Right cardiac atrium (tissue), 5 donors: ENCODE measurements around the gene EMID1. TPM values are rescaled to one million over a fixed set of nuclear protein-coding genes. Genes with fewer than 3 reads are reported as not detected.

ENCODE experiments used
- ATAC-seq, 2 donors: fragments of 200-7000 bp; cut with Tn5 transposase; one replicate each; pipeline versions ENCODE4 v1.8.0 to v1.9.1; 2020; ENCODE audit warnings: moderate library complexity in 2 of 2, mild to moderate bottlenecking in 1 of 2
- DNase-seq, 3 donors: peaks; one replicate each; pipeline ENCODE4 v3.0.0-alpha.2; 2020
- H3K27ac ChIP-seq: one replicate; pipeline ENCODE4 v1.5.1; 2013; ENCODE audit warnings: mild to moderate bottlenecking, low read length, control low read depth, moderate library complexity
- H3K27me3 ChIP-seq: one replicate; pipeline ENCODE4 v1.6.1; 2013; ENCODE audit not compliant: control insufficient read depth, insufficient read depth
- H3K4me1 ChIP-seq: one replicate; pipeline ENCODE4 v1.6.1; 2013; ENCODE audit warnings: low read length; ENCODE audit not compliant: control insufficient read depth, insufficient read depth
- H3K4me3 ChIP-seq: one replicate; pipeline ENCODE4 v1.5.1; 2013; ENCODE audit warnings: low read length, control low read depth
- H3K9me3 ChIP-seq: one replicate; pipeline ENCODE4 v1.6.1; 2013; ENCODE audit warnings: low read length; ENCODE audit not compliant: control insufficient read depth
- WGBS: extraction: QIAGEN DNeasy Blood & Tissue Kit; methylation state at CpG from one replicate; pipeline ENCODE4 v1.1.7; 2013; 5-methylcytosine and 5-hydroxymethylcytosine counted together
- intact Hi-C, 4 donors: fragments of 100-400 bp; cut with DNase I; formaldehyde crosslinking; loops; one replicate each; pipeline versions ENCODE4 v1.11.0 to v1.14.0; 2022 to 2023
- polyA plus RNA-seq: library from polyadenylated mRNA; stranded (reverse); fragments of 200-250 nt; gene quantifications from one replicate; pipeline ENCODE4 v1.2.3, GENCODE V29; 2013
- total RNA-seq, 4 donors: library from RNA; stranded (reverse); fragmentation: NEBNext Ultra II Directional; extraction: Animal tissue kit (Norgen Biotek cat#: 25700); gene quantifications; one replicate each; pipeline ENCODE4 v1.2.1, GENCODE V29; 2021
- donor health status: healthy with polysubstance abuse.
- donor health status: DM: no; HTN: yes; CAD: no.
- donor health status: DM: no; HTN: no; CAD: no.
- donor health status: DM: no; HTN: yes; CAD: no; lungs with severe emphysema.
- donor health status: DM: yes; HTN: yes; CAD: no.

The EMID1 gene
- total and polyA plus RNA-seq, 5 donors, result 0.74 to 1.6 (median 0.95) TPM

DNA sequence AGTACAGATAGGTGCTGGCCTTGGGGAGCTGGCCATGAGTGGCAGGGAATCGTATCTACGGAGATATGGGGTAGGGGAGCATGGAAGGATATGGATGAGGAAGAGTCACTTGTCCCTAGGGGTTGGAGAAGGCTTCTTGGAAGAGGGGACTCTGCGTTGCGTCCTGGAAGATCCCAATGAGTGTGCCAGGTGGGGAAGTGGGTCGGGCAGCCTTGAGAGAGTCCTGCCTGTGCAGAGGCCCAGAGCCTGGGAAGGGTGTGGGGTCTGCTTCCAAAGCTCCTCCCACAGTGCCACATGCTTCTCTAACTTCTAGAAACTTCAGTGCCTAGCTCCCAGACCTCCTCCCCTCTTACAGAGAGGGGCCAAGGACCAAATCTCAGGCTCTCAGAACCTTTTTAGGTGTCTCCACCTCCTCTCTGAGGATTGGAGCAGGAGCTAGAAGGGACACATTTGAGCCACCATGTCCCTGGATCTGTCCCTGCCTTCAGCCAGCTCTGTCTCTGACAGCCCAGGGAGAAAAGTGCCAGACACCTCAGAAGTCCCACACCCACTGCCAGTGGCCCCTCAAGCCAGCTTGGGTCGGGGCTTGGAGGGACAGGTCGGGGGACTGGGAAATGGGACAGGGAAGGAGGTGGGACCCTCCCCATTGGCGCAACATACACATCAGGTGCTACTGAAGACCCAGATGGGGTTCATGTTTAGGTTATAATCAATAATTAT, 51.1 kb downstream of the EMID1 start:
- Histone ChIP-seq H3K4me1 (no peaks in the 10 kb centered on the region), H3K27ac (no peak overlapping the region), H3K27me3 (no peaks in the 10 kb centered on the region), H3K4me3 (no peak overlapping the region), H3K9me3 (no peaks in the 10 kb centered on the region)
- intact Hi-C loops, result no loop called here
- WGBS, result 88% methylated on average over 8 of the region's 8 CpGs
- no peak for DNase-seq
- ATAC-seq, result no peak

GRCh38 chr22:29257751-29258181, 52.1 kb downstream of the EMID1 start:
- H3K27me3 ChIP-seq, result no peaks in the 10 kb centered on the region
- intact Hi-C loops, result no loop called here
- DNase-seq, result no peak
- H3K27ac ChIP-seq, result no peak overlapping the region
- WGBS, result 73% methylated on average over 8 of the region's 8 CpGs
- H3K4me1 ChIP-seq, result no peaks in the 10 kb centered on the region
- peak in 1 of 2 donors; percentile 9 for ATAC-seq
- H3K4me3 ChIP-seq, result no peak overlapping the region
- H3K9me3 ChIP-seq, result no peaks in the 10 kb centered on the region

DNA sequence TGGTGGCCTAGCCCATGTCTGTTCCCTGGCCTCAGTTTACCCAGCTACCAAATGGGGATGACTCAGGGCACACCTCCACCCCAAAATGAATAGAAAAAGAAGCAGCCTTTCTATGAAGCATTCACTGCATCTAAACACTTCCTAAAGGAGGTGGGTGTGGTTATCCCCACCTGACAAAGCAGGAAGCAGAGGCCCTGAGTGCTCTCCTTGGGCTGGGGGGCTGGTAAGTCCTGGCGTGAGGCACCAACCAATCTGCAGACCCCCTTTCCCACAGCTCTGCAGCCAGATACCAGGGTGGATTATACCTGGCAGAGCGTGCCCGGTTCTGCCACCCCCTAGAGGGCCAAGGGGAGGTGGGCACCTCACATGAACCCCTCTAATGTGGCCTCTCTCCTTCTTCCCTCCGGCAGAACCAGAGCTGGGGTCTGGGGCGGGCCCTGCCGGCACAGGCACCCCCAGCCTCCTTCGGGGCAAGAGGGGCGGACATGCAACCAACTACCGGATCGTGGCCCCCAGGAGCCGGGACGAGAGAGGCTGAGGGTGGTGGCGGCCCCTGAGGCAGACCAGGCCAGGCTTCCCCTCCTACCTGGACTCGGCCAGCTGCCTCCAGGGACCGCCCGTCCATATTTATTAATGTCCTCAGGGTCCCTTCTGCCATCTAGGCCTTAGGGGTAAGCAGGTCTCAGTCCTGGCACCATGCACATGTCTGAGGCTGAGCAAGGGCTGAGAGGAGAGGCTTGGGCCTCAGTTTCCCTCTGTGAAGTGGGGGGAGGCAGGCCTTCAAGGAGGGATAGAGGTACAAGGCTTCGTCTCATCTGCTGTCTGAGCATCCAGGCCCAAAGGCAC, 52.9 kb downstream of the EMID1 start:
- no peaks in the 10 kb centered on the region for H3K27me3 ChIP-seq
- WGBS, result 93% methylated on average over 17 of the region's 17 CpGs
- H3K27ac ChIP-seq, result no peak overlapping the region
- DNase-seq (no peak), ATAC-seq (no peak)
- H3K4me3 ChIP-seq, result no peak overlapping the region
- no peaks in the 10 kb centered on the region for H3K4me1 ChIP-seq
- intact Hi-C loops, result no loop called here
- no peaks in the 10 kb centered on the region for H3K9me3 ChIP-seq

GRCh38 chr22:29259253-29259899, 53.7 kb downstream of the EMID1 start:
- H3K27me3 ChIP-seq, result no peaks in the 10 kb centered on the region
- no peak for ATAC-seq
- no peak overlapping the region for H3K4me3 ChIP-seq
- no peak for DNase-seq
- no peak overlapping the region for H3K27ac ChIP-seq
- H3K4me1 ChIP-seq, result no peaks in the 10 kb centered on the region
- no peaks in the 10 kb centered on the region for H3K9me3 ChIP-seq
- intact Hi-C loops, result no loop called here
- WGBS, result 77% methylated on average over 11 of the region's 11 CpGs

DNA sequence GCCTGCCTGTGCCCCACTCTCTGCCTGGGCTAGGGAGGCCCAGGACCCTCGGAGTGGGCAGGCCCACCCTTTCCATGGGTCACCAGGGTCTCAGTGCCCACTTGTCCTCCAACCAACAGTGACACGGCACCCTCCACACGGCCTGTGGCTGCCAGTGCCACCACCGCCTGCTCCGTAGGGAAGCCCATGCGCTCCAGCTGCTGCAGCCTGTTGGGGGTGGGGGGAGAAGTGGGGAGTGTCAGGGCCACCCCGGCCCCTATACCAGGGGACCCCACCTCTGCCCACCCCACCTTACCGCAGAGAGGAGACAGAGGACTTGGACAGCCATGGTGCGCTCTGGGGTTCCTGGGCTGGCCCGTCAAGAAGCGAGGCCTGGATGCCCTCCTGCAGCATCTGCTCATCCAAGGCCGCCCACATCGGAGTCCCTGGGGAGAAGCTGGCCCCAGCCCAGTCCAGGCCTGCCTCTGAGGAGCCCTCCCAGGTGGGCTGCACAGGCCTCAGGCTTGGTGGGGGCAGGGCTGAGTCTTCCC, 54.4 kb downstream of the EMID1 start:
- Histone ChIP-seq H3K9me3 (no peaks in the 10 kb centered on the region), H3K27ac (no peak overlapping the region), H3K4me3 (no peak overlapping the region), H3K4me1 (no peaks in the 10 kb centered on the region), H3K27me3 (no peaks in the 10 kb centered on the region)
- DNase-seq, result peak in 2 of 3 donors; percentile 49 to 64
- intact Hi-C loops, result no loop called here
- WGBS, result 90% methylated on average over 13 of the region's 13 CpGs
- peak; percentile 3 to 4 for ATAC-seq

- ATAC-seq, result peak; percentile 11 to 22
- Histone ChIP-seq H3K4me3 (no peak overlapping the region), H3K4me1 (no peaks in the 10 kb centered on the region), H3K27me3 (no peaks in the 10 kb centered on the region), H3K9me3 (no peaks in the 10 kb centered on the region), H3K27ac (no peak overlapping the region)
- DNase-seq, result peak; percentile 47 to 73 (median 69)
- intact Hi-C loops, result no loop called here
- WGBS, result 80% methylated on average over 17 of the region's 17 CpGs
Observed at GRCh38 chr22:29260601-29261315, 55.1 kb downstream of the EMID1 start.

DNA sequence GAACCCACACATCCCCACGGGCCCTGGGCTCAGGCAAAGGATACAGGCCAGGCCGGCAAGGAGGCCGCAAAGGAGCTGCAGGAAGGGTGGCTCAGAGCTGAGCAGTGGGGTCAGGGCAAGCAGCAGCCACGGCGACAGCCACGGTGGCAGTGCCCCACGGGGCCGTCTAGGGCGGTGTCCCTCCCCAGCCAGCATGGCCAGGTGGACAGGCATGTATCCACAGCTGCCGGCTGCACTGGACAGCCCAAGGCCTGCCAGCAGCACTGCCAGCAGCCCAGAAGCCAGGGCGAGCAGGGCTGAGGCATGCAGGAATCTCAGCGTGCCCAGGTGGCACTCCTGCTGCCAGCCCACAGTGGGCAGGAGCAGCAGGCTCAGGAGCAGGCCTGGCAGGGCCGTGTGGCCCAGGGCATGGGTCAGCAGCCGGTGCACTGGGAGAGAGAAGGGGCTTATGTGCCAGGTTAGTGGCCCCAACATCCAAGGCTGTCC, 58.1 kb downstream of the EMID1 start:
- Histone ChIP-seq H3K4me3 (no peak overlapping the region), H3K4me1 (peaks cover 8% of the 10 kb centered on the region), H3K27ac (no peak overlapping the region), H3K9me3 (no peaks in the 10 kb centered on the region), H3K27me3 (no peaks in the 10 kb centered on the region)
- intact Hi-C loops, result no loop called here
- ATAC-seq, result no peak
- DNase-seq, result peak in 1 of 3 donors; percentile 45
- 84% methylated on average over 14 of the region's 14 CpGs for WGBS

DNA sequence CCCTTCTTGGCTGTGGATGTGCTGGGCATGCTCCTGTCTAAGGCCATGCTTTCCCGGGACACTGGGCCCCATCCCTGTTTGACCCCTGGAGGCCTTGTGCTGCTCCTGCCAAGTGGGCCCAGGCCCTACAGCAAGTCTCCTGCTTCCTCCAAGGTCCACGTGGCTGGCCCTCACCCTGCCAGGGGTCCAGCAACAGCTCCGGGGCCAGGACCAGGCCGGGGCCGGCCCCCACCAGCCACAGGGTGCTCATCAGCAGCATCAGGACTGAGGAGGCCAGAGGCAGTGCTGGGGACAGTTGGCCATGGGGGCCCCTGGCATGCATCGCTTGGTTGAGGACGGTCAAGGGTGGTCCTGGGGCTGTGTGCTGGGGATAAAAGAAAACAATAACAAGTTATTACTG, 59.6 kb downstream of the EMID1 start:
- no peak overlapping the region for H3K4me3 ChIP-seq
- 88% methylated on average over 7 of the region's 7 CpGs for WGBS
- H3K27ac ChIP-seq, result no peak overlapping the region
- ATAC-seq (no peak), DNase-seq (peak in 1 of 3 donors; percentile 25)
- peaks cover 8% of the 10 kb centered on the region for H3K4me1 ChIP-seq
- H3K9me3 ChIP-seq, result no peaks in the 10 kb centered on the region
- intact Hi-C loops, result no loop called here
- no peaks in the 10 kb centered on the region for H3K27me3 ChIP-seq

DNA sequence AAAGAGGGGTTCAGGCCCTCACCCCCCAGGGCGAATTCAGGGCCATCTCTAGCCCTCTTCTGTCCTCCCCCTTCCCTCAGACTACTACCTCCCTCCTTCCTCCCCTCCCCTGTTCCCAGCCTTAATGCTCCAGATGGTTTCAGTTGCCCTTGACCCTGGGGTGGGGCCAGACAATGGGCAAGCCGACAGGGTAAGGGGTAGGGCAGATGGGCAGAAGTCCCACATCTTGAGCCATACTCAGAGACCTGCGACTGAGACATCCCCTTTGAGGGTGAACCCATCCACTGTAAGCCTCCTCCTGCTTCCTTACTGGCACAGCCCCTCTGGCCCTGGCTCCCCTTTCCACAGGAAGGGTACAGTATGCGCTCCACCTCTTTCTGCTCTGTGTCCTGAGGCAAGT, 60.2 kb downstream of the EMID1 start:
- H3K27me3 ChIP-seq, result no peaks in the 10 kb centered on the region
- no peak overlapping the region for H3K27ac ChIP-seq
- peaks cover 8% of the 10 kb centered on the region for H3K4me1 ChIP-seq
- H3K4me3 ChIP-seq, result no peak overlapping the region
- intact Hi-C loops, result no loop called here
- ATAC-seq, result no peak
- 61% methylated on average over 4 of the region's 4 CpGs for WGBS
- no peaks in the 10 kb centered on the region for H3K9me3 ChIP-seq
- DNase-seq, result peak in 2 of 3 donors; percentile 37 to 53
